Peyer's patch (tissue), 4 donors: Measurements from ENCODE around the gene TUBGCP4. TPM values are rescaled to one million over a fixed set of nuclear protein-coding genes. Genes with fewer than 3 reads are reported as not detected.

Experiments used
- DNase-seq, 3 donors: peaks; one replicate each; pipeline ENCODE4 v3.0.0-alpha.2; 2017 to 2019
- H3K27ac ChIP-seq, 4 donors: fragments of 200-600 bp; sonication (generic); one replicate each; pipeline ENCODE4 v1.5.1; 2016 to 2019
- H3K27me3 ChIP-seq, 2 donors: fragments of 200-600 bp; sonication (generic); one replicate each; pipeline ENCODE4 v1.5.1; 2019
- H3K36me3 ChIP-seq, 3 donors: fragments of 200-600 bp; sonication (generic); one replicate each; pipeline ENCODE4 v1.5.1; 2016 to 2019
- H3K4me1 ChIP-seq, 4 donors: fragments of 200-600 bp; sonication (generic); one replicate each; pipeline ENCODE4 v1.5.1; 2016 to 2019
- H3K4me3 ChIP-seq, 4 donors: fragments of 200-600 bp; sonication (generic); 1 replicate in 3 of 4; 2 replicates in 1 of 4; pipeline ENCODE4 v1.5.1; 2016 to 2019; ENCODE audit warnings: mild to moderate bottlenecking in 1 of 4
- H3K9me3 ChIP-seq, 4 donors: fragments of 200-600 bp; sonication (generic); one replicate each; pipeline ENCODE4 v1.5.1; 2016 to 2019; ENCODE audit warnings: mild to moderate bottlenecking in 1 of 4
- CTCF ChIP-seq, 6 experiments: fragments of 450-650 bp in 4 of 6; fragments of 200-600 bp in 2 of 6; sonication (generic) in 1 of 6; IDR thresholded peaks; one replicate each; pipeline ENCODE4 v1.5.1; 2017 to 2019; ENCODE audit warnings: antibody characterized with exemption in 6 of 6, mild to moderate bottlenecking in 3 of 6, moderate library complexity in 1 of 6
- POLR2A ChIP-seq, 2 donors: fragments of 450-650 bp; IDR thresholded peaks; one replicate each; pipeline ENCODE4 v1.5.1; 2017; ENCODE audit warnings: antibody characterized with exemption in 2 of 2, mild to moderate bottlenecking in 2 of 2, moderate library complexity in 2 of 2
- total RNA-seq, 4 donors: library from RNA; depleted of rRNA; stranded (reverse); fragments of >200 nt; gene quantifications; one replicate each; pipeline ENCODE4 v1.1.0, GENCODE V29; 2016

Gene TUBGCP4
- 10 to 100 TPM; 16.3 to 30.0 (median 23.4) TPM for total RNA-seq

GRCh38 chr15:43370975-43371974 lies at the start of gene TUBGCP4, which contains the start of gene ZSCAN29:
TUBGCP4 (plus strand) TSS chr15:43371101; CDS start chr15:43371355, 254 bp downstream.
ZSCAN29 (minus strand) TSS chr15:43371043; CDS start chr15:43369913, 1,130 bp downstream.
- peak within 1 kb of the TSS; percentile 76 to 94 (median 88) for H3K4me3 ChIP-seq
- H3K27me3 ChIP-seq = no peaks in the 10 kb centered on the region
- peaks cover 0 to 29% (median 7%) of the 10 kb centered on the region in 4 donors for H3K4me1 ChIP-seq
- peaks cover 0 to 10% (median 0%) of the 10 kb centered on the region in 3 donors for H3K36me3 ChIP-seq
- no peaks in the 10 kb centered on the region for H3K9me3 ChIP-seq
- H3K27ac ChIP-seq = peak within 1 kb of the TSS; percentile 68 to 87 (median 74)
- peak; percentile 69 to 88 (median 87) for DNase-seq
- TF ChIP-seq CTCF (IDR thresholded peaks at IDR 0.05) (peak; percentile 5 to 53 (median 38)), POLR2A (IDR thresholded peaks at IDR 0.05) (peak in 1 of 2 donors; percentile 45)

- Histone ChIP-seq H3K4me3 (no peak overlapping the region), H3K27ac (no peak overlapping the region), H3K27me3 (no peaks in the 10 kb centered on the region), H3K36me3 (no peaks in the 10 kb centered on the region), H3K4me1 (peaks cover 0 to 19% (median 9%) of the 10 kb centered on the region in 4 donors), H3K9me3 (no peaks in the 10 kb centered on the region)
- TF ChIP-seq POLR2A (IDR thresholded peaks at IDR 0.05) (no peak), CTCF (IDR thresholded peaks at IDR 0.05) (no peak)
- no peak for DNase-seq
Observed at GRCh38 chr15:43325039-43325684, 45.7 kb upstream of the TUBGCP4 start.

- no peaks in the 10 kb centered on the region for H3K36me3 ChIP-seq
- peaks cover 0 to 19% (median 9%) of the 10 kb centered on the region in 4 donors for H3K4me1 ChIP-seq
- no peaks in the 10 kb centered on the region for H3K9me3 ChIP-seq
- peak in 2 of 3 donors; percentile 23 to 57 for DNase-seq
- peak overlapping the region; percentile 85 to 93 (median 91) for H3K27ac ChIP-seq
- H3K27me3 ChIP-seq = no peaks in the 10 kb centered on the region
- no peak for TF ChIP-seq CTCF (IDR thresholded peaks at IDR 0.05)
- TF ChIP-seq POLR2A (IDR thresholded peaks at IDR 0.05) = no peak
- peak overlapping the region; percentile 58 to 79 (median 74) for H3K4me3 ChIP-seq
Observed at GRCh38 chr15:43329217-43329959, 41.5 kb upstream of the TUBGCP4 start.

- H3K36me3 ChIP-seq = no peaks in the 10 kb centered on the region
- peaks cover 0 to 19% (median 9%) of the 10 kb centered on the region in 4 donors for H3K4me1 ChIP-seq
- H3K27me3 ChIP-seq = no peaks in the 10 kb centered on the region
- peak within 1 kb of the TSS; percentile 85 to 93 (median 91) for H3K27ac ChIP-seq
- H3K4me3 ChIP-seq = peak within 1 kb of the TSS; percentile 58 to 79 (median 74)
- no peaks in the 10 kb centered on the region for H3K9me3 ChIP-seq
- DNase-seq = peak; percentile 88 to 97 (median 93)
- TF ChIP-seq POLR2A (IDR thresholded peaks at IDR 0.05) = peak; percentile 27 to 77
- peak in 2 of 6 experiments; percentile 16 to 20 for TF ChIP-seq CTCF (IDR thresholded peaks at IDR 0.05)
Observed at GRCh38 chr15:43329960-43330779, 40.7 kb upstream of the TUBGCP4 start, which contains the start of gene LCMT2. LCMT2 (minus strand) TSS chr15:43330573; CDS start chr15:43330489, 84 bp downstream.
